Thymus (tissue), 11 donors: ENCODE results near the gene MCF2L. TPM values are rescaled to one million over a fixed set of nuclear protein-coding genes. Genes with fewer than 3 reads are reported as not detected.
"Not testable (repeated sequence)": the region's sequence is repeated elsewhere in the genome, so short reads cannot be mapped to it uniquely, and the experiment has no call there.

Experiments used
- DNase-seq, 9 donors: peaks; one replicate each; pipeline ENCODE4 v3.0.0-alpha.2; 2013; ENCODE audit warnings: low spot score in 9 of 9, low read depth in 6 of 9, missing footprints in 1 of 9
- H3K27ac ChIP-seq, 2 donors: one replicate each; pipeline ENCODE4 v1.5.1; 2013; ENCODE audit warnings: control low read depth in 1 of 2, low read depth in 1 of 2, low read length in 1 of 2, mild to moderate bottlenecking in 1 of 2, moderate library complexity in 1 of 2
- H3K27me3 ChIP-seq, 2 donors: one replicate each; pipeline ENCODE4 v1.5.1; 2013; ENCODE audit warnings: low read length in 1 of 2; ENCODE audit not compliant: control insufficient read depth in 2 of 2, insufficient read depth in 1 of 2
- H3K36me3 ChIP-seq, 2 donors: one replicate each; pipeline ENCODE4 v1.5.1; 2013; ENCODE audit warnings: low read length in 1 of 2, mild to moderate bottlenecking in 1 of 2, moderate library complexity in 1 of 2; ENCODE audit not compliant: control insufficient read depth in 2 of 2, insufficient read depth in 2 of 2
- H3K4me1 ChIP-seq, 2 donors: one replicate each; pipeline ENCODE4 v1.5.1; 2013; ENCODE audit warnings: low read length in 2 of 2; ENCODE audit not compliant: control insufficient read depth in 2 of 2, insufficient read depth in 2 of 2
- H3K4me3 ChIP-seq, 2 donors: one replicate each; pipeline ENCODE4 v1.5.1; 2013; ENCODE audit warnings: low read length in 2 of 2, control low read depth in 1 of 2, mild to moderate bottlenecking in 1 of 2
- H3K9me3 ChIP-seq, 2 donors: one replicate each; pipeline ENCODE4 v1.5.1; 2013; ENCODE audit warnings: low read length in 1 of 2, mild to moderate bottlenecking in 1 of 2; ENCODE audit not compliant: control insufficient read depth in 2 of 2, insufficient read depth in 1 of 2
- WGBS: extraction: QIAGEN DNeasy Blood & Tissue Kit; methylation state at CpG from one replicate; pipeline ENCODE4 v1.1.7; 2013; 5-methylcytosine and 5-hydroxymethylcytosine counted together
- polyA plus RNA-seq: library from polyadenylated mRNA; stranded (reverse); fragments of 200-250 nt; gene quantifications from one replicate; pipeline ENCODE4 v1.2.3, GENCODE V29; 2013
- total RNA-seq: library from RNA; stranded (reverse); fragments of 120-200 nt; gene quantifications from one replicate; pipeline ENCODE4 v1.2.4, GENCODE V29; 2013
- donor health status: healthy.

Gene MCF2L
- total and polyA plus RNA-seq, 2 donors = 13.0 to 28.6 TPM

- Histone ChIP-seq H3K36me3 (peaks cover 0 to 3% of the 10 kb centered on the region in 2 donors), H3K4me1 (no peaks in the 10 kb centered on the region), H3K27me3 (no peaks in the 10 kb centered on the region), H3K4me3 (no peak overlapping the region), H3K9me3 (peaks cover 0 to 3% of the 10 kb centered on the region in 2 donors), H3K27ac (no peak overlapping the region)
- 85% methylated on average over 16 of the region's 16 CpGs for WGBS
- no peak for DNase-seq
These were observed 83.2 kb downstream of the MCF2L start for GRCh38 chr13:113052206-113052605.

- Histone ChIP-seq H3K9me3 (peaks cover 0 to 10% of the 10 kb centered on the region in 2 donors), H3K4me3 (no peak overlapping the region), H3K27ac (no peak overlapping the region), H3K36me3 (no peaks in the 10 kb centered on the region), H3K4me1 (no peaks in the 10 kb centered on the region), H3K27me3 (no peaks in the 10 kb centered on the region)
- 95% methylated on average over 13 of the region's 13 CpGs for WGBS
- DNase-seq = no peak
These were observed 84.0 kb downstream of the MCF2L start for GRCh38 chr13:113052971-113053370.

GRCh38 chr13:113053376-113053775 lies 84.4 kb downstream of the MCF2L start:
- Histone ChIP-seq H3K36me3 (no peaks in the 10 kb centered on the region), H3K9me3 (peaks cover 0 to 14% of the 10 kb centered on the region in 2 donors), H3K27me3 (no peaks in the 10 kb centered on the region), H3K27ac (no peak overlapping the region), H3K4me1 (no peaks in the 10 kb centered on the region), H3K4me3 (no peak overlapping the region)
- DNase-seq = no peak
- 96% methylated on average over 14 of the region's 14 CpGs for WGBS

GRCh38 chr13:113053801-113054604 lies 85.0 kb downstream of the MCF2L start:
- Histone ChIP-seq H3K36me3 (no peaks in the 10 kb centered on the region), H3K27me3 (no peaks in the 10 kb centered on the region), H3K4me3 (no peak overlapping the region), H3K9me3 (peaks cover 0 to 19% of the 10 kb centered on the region in 2 donors), H3K4me1 (no peaks in the 10 kb centered on the region), H3K27ac (no peak overlapping the region)
- 93% methylated on average over 31 of the region's 31 CpGs for WGBS
- DNase-seq = no peak

GRCh38 chr13:113057084-113057483 lies 88.1 kb downstream of the MCF2L start:
- Histone ChIP-seq H3K27me3 (no peaks in the 10 kb centered on the region), H3K4me1 (no peaks in the 10 kb centered on the region), H3K36me3 (no peaks in the 10 kb centered on the region), H3K9me3 (peaks cover 0 to 19% of the 10 kb centered on the region in 2 donors), H3K4me3 (no peak overlapping the region), H3K27ac (no peak overlapping the region)
- 95% methylated on average over 1 of the region's 1 CpG for WGBS
- no peak for DNase-seq

GRCh38 chr13:113057559-113057958 lies 88.5 kb downstream of the MCF2L start:
- H3K4me3 ChIP-seq, H3K4me1 ChIP-seq, DNase-seq, H3K27me3 ChIP-seq, H3K36me3 ChIP-seq, H3K27ac ChIP-seq: not testable (repeated sequence)
- peaks cover 0 to 19% of the 10 kb centered on the region in 2 donors for H3K9me3 ChIP-seq
- whole genome bisulfite sequencing = over 99% methylated on average over 3 of the region's 3 CpGs

GRCh38 chr13:113058129-113058987 lies 89.3 kb downstream of the MCF2L start:
- H3K27ac ChIP-seq = no peak overlapping the region
- no peaks in the 10 kb centered on the region for H3K36me3 ChIP-seq
- no peak for DNase-seq
- no peak overlapping the region for H3K4me3 ChIP-seq
- H3K4me1 ChIP-seq = no peaks in the 10 kb centered on the region
- no peaks in the 10 kb centered on the region for H3K27me3 ChIP-seq
- peaks cover 0 to 19% of the 10 kb centered on the region in 2 donors for H3K9me3 ChIP-seq
- 94% methylated on average over 21 of the region's 21 CpGs for WGBS

- Histone ChIP-seq H3K4me1 (no peaks in the 10 kb centered on the region), H3K4me3 (no peak overlapping the region), H3K27me3 (no peaks in the 10 kb centered on the region), H3K36me3 (no peaks in the 10 kb centered on the region), H3K27ac (no peak overlapping the region), H3K9me3 (peaks cover 0 to 19% of the 10 kb centered on the region in 2 donors)
- DNase-seq = no peak
- 98% methylated on average over 22 of the region's 22 CpGs for WGBS
These were observed 90.2 kb downstream of the MCF2L start for GRCh38 chr13:113058988-113059850.
